HFF-Myc (cell line): ENCODE results near the gene WDR64.

Source experiments
- DNase-seq: peaks from one replicate; pipeline ENCODE4 v3.0.0-alpha.2; 2011; ENCODE audit warnings: low read depth; ENCODE audit errors: extremely low read depth
- H3K4me3 ChIP-seq: replicated peaks from 2 replicates; pipeline ENCODE4 v1.5.1; 2011; ENCODE audit warnings: low read depth, mild to moderate bottlenecking, control low read depth, low read length
- CTCF ChIP-seq: IDR thresholded peaks from 2 replicates; pipeline ENCODE4 v1.5.1; 2012; ENCODE audit warnings: mild to moderate bottlenecking, low read depth, low read length, control low read depth; ENCODE audit errors: missing control alignments

The WDR64 gene

GRCh38 chr1:241767737-241768136 lies 115.7 kb downstream of the WDR64 start:
- H3K4me3 ChIP-seq, result no peak overlapping the region
- no peak for TF ChIP-seq CTCF
- DNase-seq, result no peak

- no peak for TF ChIP-seq CTCF
- no peak overlapping the region for H3K4me3 ChIP-seq
- DNase-seq, result no peak
Observed at GRCh38 chr1:241770115-241770514, 118.0 kb downstream of the WDR64 start.

- no peak overlapping the region for H3K4me3 ChIP-seq
- no peak for DNase-seq
Observed at GRCh38 chr1:241771117-241771516, 119.0 kb downstream of the WDR64 start.

GRCh38 chr1:241772932-241773500 lies 120.9 kb downstream of the WDR64 start:
- DNase-seq, result no peak
- H3K4me3 ChIP-seq, result no peak overlapping the region
- no peak for TF ChIP-seq CTCF

More at GRCh38 chr1:241771117-241771516, 119.0 kb downstream of the WDR64 start:
- TF ChIP-seq CTCF, result no peak

- H3K4me3 ChIP-seq, result no peak overlapping the region
- no peak for DNase-seq
- no peak for TF ChIP-seq CTCF
Observed at GRCh38 chr1:241773991-241774390, 121.9 kb downstream of the WDR64 start.

- no peak for DNase-seq
- no peak for TF ChIP-seq CTCF
- no peak overlapping the region for H3K4me3 ChIP-seq
Observed at GRCh38 chr1:241775021-241775420, 122.9 kb downstream of the WDR64 start.

GRCh38 chr1:241776911-241777310 lies 124.8 kb downstream of the WDR64 start:
- H3K4me3 ChIP-seq, result no peak overlapping the region
- TF ChIP-seq CTCF, result no peak
- DNase-seq, result no peak
